HPDE6-E6E7 (cell line): ENCODE results near the gene KRTAP1-1.
A peak's percentile ranks its signal among the peaks of the same experiment; 100 is the strongest.
"Not testable (repeated sequence)": the region's sequence is repeated elsewhere in the genome, so short reads cannot be mapped to it uniquely, and the experiment has no call there.

Experiments used
- DNase-seq: peaks from one replicate; pipeline ENCODE4 v3.0.0; 2011; ENCODE audit warnings: missing footprints; ENCODE audit errors: extremely low spot score

Gene KRTAP1-1

GRCh38 chr17:41055130-41055529 lies 13.9 kb upstream of the KRTAP1-1 start, which contains the start of gene KRTAP2-2:
KRTAP2-2 (minus strand) TSS chr17:41055230; CDS start chr17:41055211, 19 bp downstream.
- not testable (repeated sequence) for DNase-seq

GRCh38 chr17:41054556-41054955 lies 13.3 kb upstream of the KRTAP1-1 start:
- DNase-seq: not testable (repeated sequence)

GRCh38 chr17:41054025-41054424 lies 12.8 kb upstream of the KRTAP1-1 start:
- no peak for DNase-seq

GRCh38 chr17:41052566-41052965 lies 11.3 kb upstream of the KRTAP1-1 start:
- no peak for DNase-seq

- peak; percentile 22 for DNase-seq
These were observed 7.9 kb upstream of the KRTAP1-1 start for GRCh38 chr17:41049110-41049509.

- peak; percentile 20 for DNase-seq
These were observed 7.2 kb upstream of the KRTAP1-1 start for GRCh38 chr17:41048441-41048840.

GRCh38 chr17:41046735-41047465 lies 5.7 kb upstream of the KRTAP1-1 start, which contains the start of gene KRTAP2-1:
KRTAP2-1 (minus strand) TSS chr17:41047316; CDS start chr17:41047267, 49 bp downstream.
- not testable (repeated sequence) for DNase-seq

GRCh38 chr17:41042953-41043352 lies 1.7 kb upstream of the KRTAP1-1 start:
- DNase-seq: no peak

- DNase-seq: no peak
These were observed 3.3 kb downstream of the KRTAP1-1 start for GRCh38 chr17:41037853-41038350.

- not testable (repeated sequence) for DNase-seq
These were observed 6.8 kb downstream of the KRTAP1-1 start, which contains the start of gene KRTAP1-3 for GRCh38 chr17:41034346-41034935. KRTAP1-3 (minus strand) TSS chr17:41034874; CDS start chr17:41034821, 53 bp downstream.

- no peak for DNase-seq
These were observed 11.5 kb downstream of the KRTAP1-1 start, which contains the start of gene KRTAP1-4 for GRCh38 chr17:41029633-41030245. KRTAP1-4 (minus strand) TSS chr17:41030195; CDS start chr17:41030078, 117 bp downstream.

- DNase-seq: no peak
These were observed 14.4 kb downstream of the KRTAP1-1 start, which contains the start of gene KRTAP1-5 for GRCh38 chr17:41026715-41027471. KRTAP1-5 (minus strand) TSS chr17:41027208; CDS start chr17:41027155, 53 bp downstream.

- no peak for DNase-seq
These were observed 16.6 kb downstream of the KRTAP1-1 start for GRCh38 chr17:41024697-41025096.

GRCh38 chr17:41020336-41020735 lies 20.9 kb downstream of the KRTAP1-1 start:
- no peak for DNase-seq

- DNase-seq: no peak
These were observed 21.8 kb downstream of the KRTAP1-1 start for GRCh38 chr17:41019415-41019814.

- DNase-seq: no peak
These were observed 22.7 kb downstream of the KRTAP1-1 start for GRCh38 chr17:41018541-41018940.

- DNase-seq: no peak
These were observed 24.6 kb downstream of the KRTAP1-1 start for GRCh38 chr17:41016578-41017215.

- no peak for DNase-seq
These were observed 25.8 kb downstream of the KRTAP1-1 start for GRCh38 chr17:41015454-41015853.

GRCh38 chr17:41013606-41014005 lies 27.6 kb downstream of the KRTAP1-1 start:
- no peak for DNase-seq

- DNase-seq: no peak
These were observed 28.1 kb downstream of the KRTAP1-1 start for GRCh38 chr17:41013181-41013580.
